Embryonic facial prominence (tissue), 1 donor: ENCODE measurements around the gene MYOD1.
A peak's percentile ranks its signal among the peaks of the same experiment; 100 is the strongest.

Experiments used
- DNase-seq: peaks from one replicate; pipeline ENCODE4 v3.0.0-alpha.2; 2016; ENCODE audit errors: extremely low spot score

The MYOD1 gene

DNA sequence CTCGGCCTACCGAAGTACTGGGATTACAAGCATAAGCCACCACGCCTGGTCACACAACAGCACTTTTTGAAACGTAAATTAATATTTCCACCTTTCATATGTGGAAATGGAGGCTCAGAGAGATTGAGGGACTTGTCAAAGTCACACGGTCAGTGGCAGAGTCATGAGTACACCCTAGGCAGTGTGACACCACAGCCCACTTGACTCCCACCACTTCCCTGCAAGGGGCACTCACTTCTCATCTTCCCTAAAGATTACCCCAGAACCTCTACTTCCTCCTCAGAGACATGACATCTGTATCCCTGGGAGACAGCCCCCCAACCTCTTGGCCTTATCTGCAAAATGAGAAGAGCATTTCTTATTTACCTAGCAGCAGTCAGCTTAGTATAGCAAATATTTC is 16.5 kb upstream of the MYOD1 start:
- no peak for DNase-seq

DNA sequence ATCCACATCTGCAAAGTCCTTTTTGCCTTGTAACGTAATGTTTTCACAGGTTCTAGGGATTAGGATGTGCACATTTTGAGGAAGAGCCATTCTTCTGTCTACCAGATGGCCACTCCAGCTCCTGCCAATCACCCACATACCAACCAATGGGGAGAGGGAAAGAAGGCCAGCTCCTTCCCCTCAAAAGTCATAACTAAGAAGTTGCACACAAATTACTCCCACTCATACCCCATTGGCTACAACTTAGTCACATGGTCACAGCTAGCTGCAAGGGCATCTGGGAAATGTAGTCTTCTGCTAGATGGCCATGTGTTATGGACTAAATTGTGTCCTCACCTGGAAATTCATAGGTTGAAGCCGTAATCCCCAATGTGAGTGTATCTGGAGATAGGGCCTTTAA is 15.4 kb upstream of the MYOD1 start:
- no peak for DNase-seq

DNA sequence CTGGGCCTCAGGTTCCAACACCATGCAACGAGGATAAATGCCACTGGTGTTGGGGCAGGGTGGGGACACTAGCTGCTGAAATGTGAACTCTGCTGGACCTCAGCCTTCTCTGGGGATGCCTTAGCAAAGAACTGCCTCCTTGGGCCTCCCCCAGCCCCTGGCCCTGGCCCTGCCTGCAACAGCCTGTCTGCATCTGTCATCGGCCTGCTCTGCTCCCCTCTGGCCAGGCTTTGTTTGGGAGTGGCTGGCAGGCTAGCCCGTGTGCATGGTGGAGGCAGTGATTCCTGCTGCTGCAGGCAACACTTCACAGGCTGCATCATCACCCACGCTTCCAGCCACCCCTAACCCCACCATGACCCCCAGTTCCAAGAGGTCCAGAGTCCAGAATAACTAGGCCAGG is 11.5 kb upstream of the MYOD1 start:
- no peak for DNase-seq

DNA sequence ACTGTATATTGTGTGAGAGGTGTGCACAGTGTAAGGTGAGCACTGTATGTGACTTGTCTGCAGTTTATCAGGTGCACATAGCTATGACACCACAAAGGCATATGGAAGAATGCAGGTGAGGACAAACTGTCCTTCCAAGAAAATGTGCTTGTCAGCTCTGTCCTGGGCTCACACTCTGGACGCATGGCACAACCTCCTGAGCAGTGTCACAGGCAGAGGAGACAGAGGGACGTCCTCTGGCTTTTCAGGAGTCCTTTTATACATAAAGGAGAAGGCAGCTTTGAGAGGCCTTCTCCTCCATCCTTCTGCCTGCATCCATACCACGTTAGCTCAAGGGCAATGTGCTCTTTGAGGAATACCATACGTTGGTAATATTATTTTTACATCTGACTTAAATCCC is 7.5 kb upstream of the MYOD1 start:
- no peak for DNase-seq

DNA sequence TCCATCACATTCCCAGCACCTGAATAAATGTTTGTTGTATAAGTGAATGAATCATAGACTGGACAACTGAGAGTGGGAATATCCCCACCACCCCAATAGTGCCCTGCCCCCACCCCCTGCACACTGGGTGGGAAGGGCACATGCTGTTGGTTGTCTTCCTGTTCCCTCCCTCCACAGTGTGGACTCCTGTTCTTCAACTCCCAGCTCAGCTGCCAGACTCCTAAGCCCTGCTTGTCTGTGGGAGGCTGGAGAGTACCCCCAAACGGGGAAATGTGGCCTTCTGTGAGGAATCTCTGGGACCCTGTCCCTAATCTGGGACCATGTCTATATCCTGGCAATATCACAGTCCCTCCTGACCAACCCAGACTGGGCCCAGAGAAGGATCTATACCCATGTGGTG is 5.5 kb upstream of the MYOD1 start:
- no peak for DNase-seq

DNA sequence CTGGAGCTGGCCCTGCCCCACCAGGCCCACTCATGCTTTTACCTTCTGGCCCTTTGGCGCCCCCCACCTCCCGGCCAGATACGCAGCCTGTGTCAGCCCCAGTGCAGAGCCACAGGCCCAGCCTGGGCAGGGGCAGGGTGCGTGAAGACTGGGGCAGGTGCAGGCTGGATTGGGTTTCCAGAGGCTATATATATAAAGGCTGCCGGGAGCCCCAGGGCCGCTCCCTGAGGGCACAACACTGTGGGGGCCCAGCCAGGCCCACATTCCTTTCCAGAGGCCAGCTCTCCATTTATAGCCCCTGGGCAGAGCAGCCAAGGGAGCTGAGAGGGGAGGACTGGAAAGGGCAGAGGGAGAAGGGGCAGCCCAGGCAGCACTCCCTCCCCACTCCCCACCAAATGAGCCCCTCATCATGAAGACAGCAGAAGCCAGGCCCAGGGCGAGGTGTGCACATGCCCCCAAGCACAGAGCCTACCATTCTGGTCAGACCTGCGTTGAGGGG is 5.0 kb upstream of the MYOD1 start:
- DNase-seq = no peak

DNA sequence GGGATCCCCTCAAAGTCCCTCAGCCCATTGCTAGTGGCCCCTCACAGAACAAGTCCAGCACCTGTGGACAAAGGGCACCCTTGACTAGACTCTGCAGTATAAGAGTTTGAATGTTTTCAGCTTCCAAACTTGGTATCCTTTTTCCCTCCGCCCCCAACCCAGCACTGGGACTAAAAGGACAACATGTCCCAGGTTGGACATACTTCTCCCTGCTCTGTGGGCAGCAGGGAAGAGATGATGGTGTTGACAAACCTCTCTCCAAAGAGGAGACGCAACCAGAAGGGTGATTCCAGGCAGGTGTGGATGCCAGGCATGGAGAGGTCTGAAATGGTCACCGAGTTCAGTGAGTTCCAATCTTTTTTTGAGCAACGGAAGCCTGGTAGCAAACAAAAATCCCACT is 4.5 kb upstream of the MYOD1 start:
- no peak for DNase-seq

DNA sequence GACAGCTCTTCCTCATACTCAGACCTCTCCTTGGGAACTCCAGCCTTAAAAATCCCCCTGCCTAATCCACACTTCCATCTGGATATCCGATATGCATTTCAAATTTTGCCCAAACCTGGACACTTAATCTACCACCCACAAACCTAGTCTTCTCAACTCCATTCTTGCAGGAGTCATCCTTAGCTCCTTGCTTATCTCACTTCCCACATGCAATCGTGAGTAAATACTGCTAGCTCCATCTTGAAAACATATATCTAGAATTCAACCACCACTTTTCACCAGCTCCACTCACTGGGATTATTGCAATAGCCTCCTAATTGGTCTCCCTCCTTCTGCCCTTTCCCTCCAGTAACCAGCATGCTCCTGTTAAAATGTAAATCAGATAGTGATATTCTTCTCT is 2.6 kb upstream of the MYOD1 start:
- no peak for DNase-seq

DNA sequence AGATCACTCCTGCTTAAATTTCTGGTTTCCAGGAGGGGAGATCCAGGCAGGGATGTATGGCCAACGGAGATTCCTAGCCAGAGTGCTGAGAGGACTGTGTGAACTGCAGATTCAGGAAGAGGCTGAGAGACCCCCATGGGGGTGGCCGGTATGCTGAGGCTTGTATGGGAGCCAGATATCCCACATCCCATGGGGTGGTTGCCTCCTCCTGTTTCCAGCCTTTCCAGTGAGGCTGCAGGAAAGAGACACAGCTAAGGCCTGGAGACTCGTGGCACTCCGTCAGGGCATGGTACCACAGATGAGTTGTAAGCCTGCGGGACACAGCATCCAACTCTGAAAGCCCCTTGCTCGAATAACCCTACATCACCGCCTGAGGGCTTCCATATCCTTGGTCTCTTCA is 1.4 kb upstream of the MYOD1 start:
- DNase-seq = no peak

DNA sequence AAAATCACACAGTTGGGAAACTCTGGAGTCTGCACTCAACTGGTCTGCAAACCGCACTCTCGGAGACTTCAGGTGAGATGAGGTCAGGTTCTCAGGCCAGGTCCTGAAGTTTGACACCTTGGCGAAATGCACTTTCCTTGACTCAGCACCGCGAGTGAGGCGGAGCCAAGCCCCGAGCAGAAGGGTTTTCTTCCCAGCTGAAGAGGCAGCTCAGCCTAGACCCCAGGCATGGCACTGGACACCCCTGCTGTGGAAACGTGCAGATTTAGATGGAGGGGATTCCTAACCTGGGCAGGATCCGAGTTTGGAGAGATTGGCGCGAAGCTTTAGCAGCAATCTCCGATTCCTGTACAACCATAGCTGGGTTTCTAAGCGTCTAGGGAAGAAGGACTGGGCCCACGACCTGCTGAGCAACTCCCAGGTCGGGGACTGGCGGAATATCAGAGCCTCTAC is 835 bp upstream of the MYOD1 start:
- DNase-seq = no peak

DNA sequence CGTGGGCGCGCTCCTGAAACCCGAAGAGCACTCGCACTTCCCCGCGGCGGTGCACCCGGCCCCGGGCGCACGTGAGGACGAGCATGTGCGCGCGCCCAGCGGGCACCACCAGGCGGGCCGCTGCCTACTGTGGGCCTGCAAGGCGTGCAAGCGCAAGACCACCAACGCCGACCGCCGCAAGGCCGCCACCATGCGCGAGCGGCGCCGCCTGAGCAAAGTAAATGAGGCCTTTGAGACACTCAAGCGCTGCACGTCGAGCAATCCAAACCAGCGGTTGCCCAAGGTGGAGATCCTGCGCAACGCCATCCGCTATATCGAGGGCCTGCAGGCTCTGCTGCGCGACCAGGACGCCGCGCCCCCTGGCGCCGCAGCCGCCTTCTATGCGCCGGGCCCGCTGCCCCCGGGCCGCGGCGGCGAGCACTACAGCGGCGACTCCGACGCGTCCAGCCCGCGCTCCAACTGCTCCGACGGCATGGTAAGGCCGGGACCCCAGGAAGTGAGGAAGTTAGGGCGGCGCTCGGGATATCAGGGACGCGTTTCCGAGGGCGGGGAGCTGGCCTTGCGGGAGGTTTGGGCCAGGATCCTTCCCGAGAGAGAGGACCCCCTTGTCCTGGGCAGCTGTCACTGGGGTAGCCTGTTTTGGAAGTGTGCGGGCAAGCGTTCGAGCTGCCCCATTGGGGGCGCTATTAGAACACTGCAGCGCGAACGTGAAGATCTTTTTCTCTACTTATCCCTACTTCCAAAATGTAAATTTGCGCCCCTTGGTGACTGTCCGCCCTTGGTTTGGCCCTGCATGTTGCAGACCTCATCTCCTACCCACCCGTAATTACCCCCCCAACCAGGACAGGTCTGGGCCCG is 796 bp downstream of the MYOD1 start:
- no peak for DNase-seq

DNA sequence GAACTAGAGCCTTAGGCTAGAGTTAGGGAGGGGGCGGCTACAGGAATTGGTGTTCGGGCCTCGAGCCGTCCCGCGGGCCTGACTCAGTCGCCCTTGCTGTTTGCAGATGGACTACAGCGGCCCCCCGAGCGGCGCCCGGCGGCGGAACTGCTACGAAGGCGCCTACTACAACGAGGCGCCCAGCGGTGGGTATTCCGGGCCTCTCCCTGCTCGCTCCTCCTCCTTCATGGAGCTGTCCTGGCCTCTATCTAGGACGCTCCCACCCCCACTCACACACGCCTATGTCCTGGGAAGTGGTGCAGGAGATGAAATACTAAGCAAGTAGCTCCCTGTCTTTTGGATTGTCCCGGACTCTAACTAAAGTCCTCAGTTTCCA is 1.4 kb downstream of the MYOD1 start:
- DNase-seq = no peak

DNA sequence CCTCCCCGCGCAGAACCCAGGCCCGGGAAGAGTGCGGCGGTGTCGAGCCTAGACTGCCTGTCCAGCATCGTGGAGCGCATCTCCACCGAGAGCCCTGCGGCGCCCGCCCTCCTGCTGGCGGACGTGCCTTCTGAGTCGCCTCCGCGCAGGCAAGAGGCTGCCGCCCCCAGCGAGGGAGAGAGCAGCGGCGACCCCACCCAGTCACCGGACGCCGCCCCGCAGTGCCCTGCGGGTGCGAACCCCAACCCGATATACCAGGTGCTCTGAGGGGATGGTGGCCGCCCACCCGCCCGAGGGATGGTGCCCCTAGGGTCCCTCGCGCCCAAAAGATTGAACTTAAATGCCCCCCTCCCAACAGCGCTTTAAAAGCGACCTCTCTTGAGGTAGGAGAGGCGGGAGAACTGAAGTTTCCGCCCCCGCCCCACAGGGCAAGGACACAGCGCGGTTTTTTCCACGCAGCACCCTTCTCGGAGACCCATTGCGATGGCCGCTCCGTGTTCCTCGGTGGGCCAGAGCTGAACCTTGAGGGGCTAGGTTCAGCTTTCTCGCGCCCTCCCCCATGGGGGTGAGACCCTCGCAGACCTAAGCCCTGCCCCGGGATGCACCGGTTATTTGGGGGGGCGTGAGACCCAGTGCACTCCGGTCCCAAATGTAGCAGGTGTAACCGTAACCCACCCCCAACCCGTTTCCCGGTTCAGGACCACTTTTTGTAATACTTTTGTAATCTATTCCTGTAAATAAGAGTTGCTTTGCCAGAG is 2.0 kb downstream of the MYOD1 start:
- DNase-seq = no peak

DNA sequence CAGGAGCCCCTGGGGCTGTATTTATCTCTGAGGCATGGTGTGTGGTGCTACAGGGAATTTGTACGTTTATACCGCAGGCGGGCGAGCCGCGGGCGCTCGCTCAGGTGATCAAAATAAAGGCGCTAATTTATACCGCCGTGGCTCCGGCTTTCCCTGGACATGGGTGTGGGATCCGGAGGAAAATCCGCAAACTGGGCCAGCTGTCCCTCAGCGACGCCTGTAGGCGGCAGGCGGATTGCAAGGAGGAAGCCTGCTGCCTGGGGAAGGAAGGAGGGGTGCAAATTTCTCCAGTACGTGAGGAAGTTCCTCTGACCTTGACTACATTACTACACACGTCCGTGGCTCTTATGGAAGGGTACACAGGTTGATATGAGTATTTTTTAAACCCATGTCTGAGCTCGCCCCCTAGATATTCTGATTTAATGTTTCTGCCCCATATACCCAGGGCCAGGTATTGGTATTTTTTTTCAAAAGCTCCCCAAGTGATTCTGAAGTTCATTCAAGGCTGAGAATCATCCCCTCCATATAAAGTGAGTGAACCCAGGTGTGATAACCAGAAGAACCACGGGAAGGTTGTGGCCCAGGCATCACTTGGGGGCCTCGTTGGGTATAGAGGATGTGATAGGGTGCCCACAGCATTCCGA is 2.8 kb downstream of the MYOD1 start:
- DNase-seq = no peak

DNA sequence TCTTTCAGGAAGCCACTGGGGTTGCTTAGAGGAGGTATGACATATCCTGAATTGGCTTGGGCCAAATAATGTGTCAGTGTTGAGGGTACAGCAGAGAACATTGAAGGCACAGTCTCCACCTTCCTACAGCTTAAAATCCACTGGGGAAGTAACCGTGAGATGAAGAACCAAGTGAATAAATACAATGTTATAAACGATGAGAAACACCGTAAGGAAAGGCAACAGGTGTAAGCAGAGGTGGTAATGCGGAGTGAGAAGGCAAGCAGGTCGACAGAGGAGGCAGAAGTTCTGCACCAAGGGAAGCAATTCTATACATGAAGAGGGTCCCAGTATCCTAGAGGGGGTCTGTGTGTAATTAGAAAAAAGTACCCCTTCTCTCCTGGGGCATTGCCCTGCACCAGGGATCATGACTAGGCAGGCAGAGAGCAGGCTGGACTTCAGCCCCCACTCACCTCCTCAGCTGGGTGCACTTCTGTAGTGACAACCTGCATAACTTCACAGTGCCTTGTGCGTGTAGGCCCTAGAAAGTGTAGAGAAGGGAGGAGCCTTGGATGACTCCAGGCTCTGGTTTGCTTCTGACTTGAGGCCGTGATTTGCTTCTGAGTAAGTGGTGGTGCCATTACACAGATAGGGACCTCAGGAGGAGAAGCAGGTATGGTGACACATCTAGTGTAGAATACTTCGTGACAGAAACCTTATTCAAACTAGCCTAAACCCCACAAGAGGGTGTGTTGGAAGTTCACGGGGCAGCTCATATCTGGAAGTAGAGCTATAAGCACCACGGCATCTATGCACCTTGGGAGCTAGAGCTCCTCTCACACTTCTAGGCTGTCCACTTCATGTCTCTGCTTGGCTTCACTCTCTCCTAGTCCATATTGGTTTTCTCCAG is 4.9 kb downstream of the MYOD1 start:
- no peak for DNase-seq

DNA sequence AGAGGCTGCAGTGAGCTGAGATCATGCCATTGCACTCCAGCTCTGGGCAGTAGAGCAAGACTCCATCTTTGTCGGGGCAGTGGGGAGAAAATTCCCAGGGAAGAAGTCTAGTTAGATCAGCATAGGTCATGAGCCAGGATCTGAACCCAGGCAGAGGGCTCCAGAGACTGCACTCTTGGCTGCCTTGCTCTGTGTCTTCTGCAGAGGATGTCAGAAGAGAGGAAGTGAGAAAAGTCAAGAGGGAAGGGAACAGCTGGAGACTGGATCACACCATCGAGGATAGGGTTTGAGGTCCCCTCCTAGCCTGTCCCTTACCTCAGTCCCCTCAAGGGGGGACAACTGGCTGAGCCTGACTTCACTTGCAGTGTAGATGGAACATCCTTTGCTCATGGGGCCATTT is 5.8 kb downstream of the MYOD1 start:
- no peak for DNase-seq

DNA sequence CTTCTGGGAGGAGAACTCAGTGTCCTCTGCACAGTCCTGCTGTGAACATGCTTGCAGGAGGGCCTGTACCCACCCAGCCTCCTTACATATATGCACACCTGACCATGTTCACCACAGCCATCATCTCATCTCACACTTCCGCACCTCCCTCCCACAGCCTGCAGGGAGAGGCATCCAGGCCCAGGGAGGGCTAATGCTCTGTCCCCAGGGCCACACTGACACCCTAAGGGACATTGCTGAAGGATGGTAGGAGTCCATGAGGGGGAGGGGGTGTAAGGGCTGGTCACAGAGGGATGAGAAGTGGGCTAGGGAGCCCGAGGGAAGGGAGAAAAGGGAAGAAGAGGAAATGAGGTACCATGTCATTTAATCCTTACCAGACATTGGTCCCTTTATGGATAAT is 10.8 kb downstream of the MYOD1 start:
- no peak for DNase-seq

DNA sequence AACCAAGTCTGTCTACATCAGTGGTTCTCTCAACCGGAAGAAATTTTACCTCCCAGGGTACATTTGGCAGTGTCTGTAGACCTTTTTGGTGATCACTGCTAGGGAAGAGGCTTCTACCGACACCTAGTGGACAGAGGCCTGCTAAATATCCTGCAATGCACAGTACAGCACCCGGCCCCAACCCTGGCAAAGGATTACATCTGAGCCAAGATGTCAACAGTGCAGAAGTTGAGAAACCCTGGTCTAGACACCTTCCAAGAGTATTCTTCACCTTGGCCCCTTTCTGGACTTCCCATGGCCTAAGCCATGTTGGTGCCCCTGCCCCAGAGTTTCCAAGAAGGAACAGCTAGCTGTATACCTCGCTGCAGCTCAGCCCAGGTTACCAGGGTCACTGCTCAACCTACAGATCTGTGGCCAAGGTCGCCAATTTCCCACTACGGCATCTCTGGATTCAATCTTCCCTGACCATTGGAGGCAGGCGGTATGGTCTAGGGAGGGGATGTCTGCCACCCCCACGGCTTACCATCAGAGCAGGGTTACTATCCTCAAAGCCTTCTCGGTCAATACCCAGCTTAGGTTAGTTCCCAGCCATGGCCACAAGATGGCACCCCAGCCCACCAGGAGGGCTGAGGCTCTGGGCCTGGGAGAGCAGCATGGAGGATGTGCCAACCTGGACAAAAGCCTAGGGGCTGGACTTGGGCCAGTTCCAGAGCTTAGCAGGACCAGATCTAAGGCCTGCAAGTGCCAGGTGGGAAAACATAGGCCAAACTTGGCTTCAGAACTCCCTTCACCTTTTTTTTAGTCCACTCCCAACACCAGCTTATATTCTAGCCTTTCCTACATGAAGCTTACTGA is 11.5 kb downstream of the MYOD1 start:
- DNase-seq = peak; percentile 40

DNA sequence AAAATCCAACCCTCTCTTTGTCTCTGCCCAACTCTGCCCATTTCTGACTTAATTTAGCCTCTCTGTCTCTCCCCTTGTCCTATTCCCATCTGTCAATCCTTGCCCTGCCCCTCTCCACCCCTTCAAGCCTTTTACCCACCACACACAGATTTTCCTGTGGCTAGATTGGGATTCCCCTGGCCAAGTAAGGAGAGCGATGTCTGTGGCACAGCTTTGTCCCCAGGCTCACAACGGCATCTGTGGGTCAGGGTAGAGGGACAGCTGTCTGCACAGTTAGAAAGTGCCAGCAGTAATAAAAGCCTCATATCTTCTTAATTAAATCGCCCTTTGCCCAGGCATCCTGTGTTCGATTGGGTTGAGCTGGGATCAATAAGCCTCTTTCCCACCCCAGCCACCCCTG is 13.9 kb downstream of the MYOD1 start:
- DNase-seq = no peak

DNA sequence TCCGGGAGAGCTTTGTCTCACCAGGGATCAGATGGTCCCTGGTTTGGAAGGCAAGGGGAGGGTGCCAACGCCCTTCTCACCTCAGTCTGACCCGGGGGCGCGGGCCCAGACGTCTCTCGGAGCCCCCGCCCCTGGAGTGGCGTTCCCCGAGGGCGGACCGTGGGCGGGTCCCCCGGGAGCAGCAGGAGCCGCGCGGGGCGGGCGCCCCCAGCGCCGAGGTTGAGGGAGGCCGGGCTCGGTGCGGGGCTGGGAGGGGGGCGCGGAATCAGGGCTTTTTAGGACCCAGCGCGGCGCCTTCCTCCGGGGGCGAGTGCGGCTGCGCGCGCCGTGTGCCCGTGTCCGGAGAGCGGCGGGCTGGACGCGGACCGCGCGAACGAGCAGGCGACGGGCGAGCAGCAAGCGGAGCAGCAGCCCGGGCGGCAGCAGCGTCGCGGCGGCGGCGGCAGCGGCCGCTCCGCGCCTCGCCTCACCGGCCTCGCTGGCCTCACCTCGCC is 15.1 kb downstream of the MYOD1 start, which contains the start of gene KCNC1:
KCNC1 (plus strand) TSS at position 364 of the 494 bp plus-strand sequence. CDS start 1,222 bp downstream, outside the sequence.
- DNase-seq = no peak
